H9 (cell line): ENCODE data around the gene CFAP161. TPM values are rescaled to one million over a fixed set of nuclear protein-coding genes. Genes with fewer than 3 reads are reported as not detected.

Experiments
- DNase-seq: peaks from one replicate; pipeline ENCODE4 v3.0.0-alpha.2; 2017
- H2AFZ ChIP-seq: one replicate; pipeline ENCODE4 v1.6.1; 2013; ENCODE audit warnings: mild to moderate bottlenecking, low read length, control low read depth, moderate library complexity
- H2AK5ac ChIP-seq: 2 replicates; pipeline ENCODE4 v1.6.1; 2013; ENCODE audit warnings: low read length, control low read depth, mixed read lengths; ENCODE audit not compliant: insufficient read length
- H2BK120ac ChIP-seq: one replicate; pipeline ENCODE4 v1.6.1; 2013; ENCODE audit warnings: low read depth, mild to moderate bottlenecking, low read length, control low read depth, inconsistent platforms; ENCODE audit not compliant: poor library complexity, severe bottlenecking
- H2BK12ac ChIP-seq: 2 replicates; pipeline ENCODE4 v1.6.1; 2013; ENCODE audit warnings: low read length, control low read depth, mixed read lengths, low read depth; ENCODE audit not compliant: insufficient read length
- H2BK15ac ChIP-seq: 2 replicates; pipeline ENCODE4 v1.6.1; 2013; ENCODE audit warnings: low read depth, low read length, control low read depth
- H2BK20ac ChIP-seq: one replicate; pipeline ENCODE4 v1.6.1; 2013; ENCODE audit warnings: low read depth, mild to moderate bottlenecking, low read length, control low read depth, inconsistent platforms; ENCODE audit not compliant: poor library complexity, severe bottlenecking
- H2BK5ac ChIP-seq: 2 replicates; pipeline ENCODE4 v1.6.1; 2013; ENCODE audit warnings: low read length, control low read depth, mixed read lengths; ENCODE audit not compliant: insufficient read length
- H3K14ac ChIP-seq: 2 replicates; pipeline ENCODE4 v1.6.1; 2013; ENCODE audit warnings: low read length, control low read depth; ENCODE audit not compliant: insufficient read depth
- H3K18ac ChIP-seq: 2 replicates; pipeline ENCODE4 v1.6.1; 2013; ENCODE audit warnings: low read depth, mild to moderate bottlenecking, mixed read lengths, low read length, control low read depth; ENCODE audit not compliant: insufficient read length
- H3K23ac ChIP-seq: 2 replicates; pipeline ENCODE4 v1.6.1; 2013; ENCODE audit warnings: low read length, control low read depth, mixed read lengths, low read depth; ENCODE audit not compliant: insufficient read length
- H3K23me2 ChIP-seq: 2 replicates; pipeline ENCODE4 v1.6.1; 2013; ENCODE audit warnings: low read depth, mild to moderate bottlenecking, mixed read lengths, low read length, control low read depth; ENCODE audit not compliant: insufficient read length, poor library complexity, severe bottlenecking
- H3K27ac ChIP-seq: 2 replicates; pipeline ENCODE4 v1.5.1; 2013; ENCODE audit warnings: low read length, control low read depth, mixed read lengths, low read depth; ENCODE audit not compliant: insufficient read length
- H3K27me3 ChIP-seq: 2 replicates; pipeline ENCODE4 v1.6.1; 2013; ENCODE audit warnings: low read length, control low read depth, inconsistent platforms; ENCODE audit not compliant: insufficient read depth
- H3K4ac ChIP-seq: 2 replicates; pipeline ENCODE4 v1.6.1; 2013; ENCODE audit warnings: low read depth, mild to moderate bottlenecking, control low read depth, inconsistent platforms, low read length, moderate library complexity
- H3K4me1 ChIP-seq: 2 replicates; pipeline ENCODE4 v1.6.1; 2013; ENCODE audit warnings: low read length, control low read depth, inconsistent platforms; ENCODE audit not compliant: insufficient read depth
- H3K4me2 ChIP-seq: 2 replicates; pipeline ENCODE4 v1.6.1; 2013; ENCODE audit warnings: low read length, control low read depth, mixed read lengths; ENCODE audit not compliant: insufficient read length, insufficient read depth
- H3K56ac ChIP-seq: 2 replicates; pipeline ENCODE4 v1.6.1; 2013; ENCODE audit warnings: low read depth, mild to moderate bottlenecking, mixed read lengths, low read length, control low read depth; ENCODE audit not compliant: insufficient read length
- H3K79me1 ChIP-seq: 2 replicates; pipeline ENCODE4 v1.6.1; 2013; ENCODE audit warnings: low read depth, mild to moderate bottlenecking, moderate library complexity, low read length, control low read depth, inconsistent platforms; ENCODE audit not compliant: insufficient read depth, poor library complexity, severe bottlenecking
- H3K79me2 ChIP-seq: 2 replicates; pipeline ENCODE4 v1.6.1; 2013; ENCODE audit warnings: low read length, control low read depth, inconsistent platforms; ENCODE audit not compliant: insufficient read depth
- H3K9ac ChIP-seq: 2 replicates; pipeline ENCODE4 v1.6.1; 2013; ENCODE audit warnings: low read length, control low read depth, mixed read lengths; ENCODE audit not compliant: insufficient read length; ENCODE audit errors: extremely low read depth
- H3K9me3 ChIP-seq: one replicate; pipeline ENCODE4 v1.6.1; 2013; ENCODE audit warnings: low read depth, low read length, inconsistent platforms; ENCODE audit not compliant: control insufficient read depth
- H3T11ph ChIP-seq: one replicate; pipeline ENCODE4 v1.6.1; 2013; ENCODE audit warnings: mild to moderate bottlenecking, low read length, control low read depth, inconsistent platforms
- H4K20me1 ChIP-seq: one replicate; pipeline ENCODE4 v1.6.1; 2013; ENCODE audit not compliant: control insufficient read depth, insufficient read length, insufficient read depth
- H4K5ac ChIP-seq: 2 replicates; pipeline ENCODE4 v1.6.1; 2013; ENCODE audit warnings: low read depth, mild to moderate bottlenecking, mixed read lengths, low read length, control low read depth; ENCODE audit not compliant: insufficient read length
- H4K8ac ChIP-seq: replicated peaks from 2 replicates; pipeline ENCODE4 v1.6.1; 2013; ENCODE audit warnings: low read length, control low read depth, mixed read lengths, low read depth; ENCODE audit not compliant: insufficient read length
- H4K91ac ChIP-seq: 2 replicates; pipeline ENCODE4 v1.6.1; 2013; ENCODE audit warnings: low read depth, mild to moderate bottlenecking, moderate library complexity, mixed read lengths, low read length, control low read depth; ENCODE audit not compliant: insufficient read length
- H3K27ac Mint-ChIP-seq, 3 experiments: 2 replicates in 2 of 3; 3 replicates in 1 of 3; pipeline ENCODE4 v1.8.0; 2020 to 2021; ENCODE audit warnings: mixed read lengths in 3 of 3, mild to moderate bottlenecking in 1 of 3, moderate library complexity in 1 of 3
- H3K27me3 Mint-ChIP-seq: 2 replicates; pipeline ENCODE4 v1.8.0; 2021; ENCODE audit warnings: low read depth, mild to moderate bottlenecking, moderate library complexity, mixed read lengths
- H3K36me3 Mint-ChIP-seq, 3 experiments: 2 replicates in 2 of 3; 3 replicates in 1 of 3; pipeline ENCODE4 v1.8.0; 2020 to 2021; ENCODE audit warnings: low read depth in 3 of 3, mixed read lengths in 3 of 3; ENCODE audit not compliant: insufficient read depth in 1 of 3
- H3K4me1 Mint-ChIP-seq, 2 experiments: 2 replicates each; pipeline ENCODE4 v1.8.0; 2020; ENCODE audit warnings: mixed read lengths in 2 of 2
- H3K4me3 Mint-ChIP-seq, 2 experiments: 2 replicates in 1 of 2; 3 replicates in 1 of 2; pipeline ENCODE4 v1.8.0; 2020 to 2021; ENCODE audit warnings: mild to moderate bottlenecking in 2 of 2, mixed read lengths in 2 of 2, moderate library complexity in 1 of 2
- H3K9me3 Mint-ChIP-seq, 2 experiments: 2 replicates in 1 of 2; 3 replicates in 1 of 2; pipeline ENCODE4 v1.8.0; 2020; ENCODE audit warnings: mild to moderate bottlenecking in 2 of 2, mixed read lengths in 2 of 2, moderate library complexity in 1 of 2
- WGBS: extraction: QIAGEN DNeasy Blood & Tissue Kit; methylation state at CpG from one replicate; pipeline ENCODE4 v1.1.7; 2013; ENCODE audit warnings: missing lambda C conversion rate, low lambda C conversion rate, mixed read lengths; ENCODE audit not compliant: insufficient read length; ENCODE audit errors: extremely low coverage; 5-methylcytosine and 5-hydroxymethylcytosine counted together
- total RNA-seq: library from RNA; stranded (reverse); gene quantifications from 2 replicates; pipeline ENCODE4 v1.2.1, GENCODE V29; 2021
- TF ChIP-seq, protein P1 (sequence below): fragments of 200-600 bp; sonication (generic); conservative IDR thresholded peaks from 3 replicates; pipeline ENCODE4 v1.8.0; 2021; ENCODE audit warnings: antibody characterized with exemption, mild to moderate bottlenecking

The CFAP161 gene
- total RNA-seq, 1 experiment from 2014 or later = 0.24 TPM

DNA sequence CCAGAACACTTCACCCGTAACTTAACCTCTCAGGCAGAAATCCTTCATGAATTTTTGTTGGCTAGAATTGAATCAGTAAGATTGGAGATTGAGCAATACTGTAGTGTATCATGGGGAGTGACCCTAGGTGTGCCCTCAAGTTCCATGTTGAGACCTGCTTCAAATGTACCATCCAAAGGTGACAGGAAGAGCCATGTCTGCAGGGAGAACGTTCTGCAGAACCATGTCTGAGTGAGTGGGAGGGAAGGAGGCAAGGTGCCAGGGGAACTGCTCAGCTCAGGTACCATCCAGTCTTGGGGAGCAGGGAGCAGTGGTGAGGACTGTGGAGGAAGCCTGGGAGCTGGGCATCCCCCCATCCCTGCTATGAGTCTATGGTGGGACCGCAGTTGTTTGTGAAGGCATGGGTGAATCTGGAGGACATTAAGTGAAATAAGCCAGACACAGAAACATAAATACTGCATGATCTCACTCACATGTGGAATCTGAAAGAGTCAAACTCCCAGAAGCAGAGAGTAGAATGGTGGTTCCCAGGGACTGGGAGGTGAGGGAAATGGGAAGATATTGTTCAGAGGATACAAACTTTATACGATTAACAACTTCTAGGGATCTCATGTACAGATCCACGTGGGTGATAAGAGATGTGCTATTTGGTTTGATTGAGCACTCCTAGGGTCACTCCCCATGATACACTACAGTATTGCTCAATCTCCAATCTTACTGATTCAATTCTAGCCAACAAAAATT lies 23.3 kb downstream of the CFAP161 start:
- Histone ChIP-seq H4K5ac (no peak overlapping the region), H3K27me3 (no peaks in the 10 kb centered on the region), H3K4me2 (no peak overlapping the region), H3K56ac (no peak overlapping the region), H4K91ac (no peak overlapping the region), H4K20me1 (no peaks in the 10 kb centered on the region), H3K23me2 (no peaks in the 10 kb centered on the region), H3K18ac (no peak overlapping the region), H3K9me3 (no peaks in the 10 kb centered on the region), H3K14ac (no peak overlapping the region), H3K79me2 (no peaks in the 10 kb centered on the region), H3K9ac (no peak overlapping the region), H2BK20ac (no peak overlapping the region), H2AFZ (no peak overlapping the region), H2AK5ac (no peak overlapping the region), H2BK12ac (no peak overlapping the region), H3K4ac (no peak overlapping the region), H3K4me1 (no peaks in the 10 kb centered on the region), H2BK120ac (no peak overlapping the region), H2BK15ac (no peak overlapping the region), H3K79me1 (no peaks in the 10 kb centered on the region), H2BK5ac (no peak overlapping the region), H3T11ph (no peak overlapping the region), H3K23ac (no peak overlapping the region), H4K8ac (no peak overlapping the region), H3K27ac (no peak overlapping the region)
- no peaks in the 10 kb centered on the region; a peak in 1 of 7 replicates for H3K36me3 Mint-ChIP-seq
- peaks cover 21% of the 10 kb centered on the region for H3K27me3 Mint-ChIP-seq
- no peak for DNase-seq
- no peaks in the 10 kb centered on the region for H3K4me1 Mint-ChIP-seq
- no peaks in the 10 kb centered on the region for H3K9me3 Mint-ChIP-seq
- H3K4me3 Mint-ChIP-seq = no peak overlapping the region
- TF ChIP-seq, protein P1, sequence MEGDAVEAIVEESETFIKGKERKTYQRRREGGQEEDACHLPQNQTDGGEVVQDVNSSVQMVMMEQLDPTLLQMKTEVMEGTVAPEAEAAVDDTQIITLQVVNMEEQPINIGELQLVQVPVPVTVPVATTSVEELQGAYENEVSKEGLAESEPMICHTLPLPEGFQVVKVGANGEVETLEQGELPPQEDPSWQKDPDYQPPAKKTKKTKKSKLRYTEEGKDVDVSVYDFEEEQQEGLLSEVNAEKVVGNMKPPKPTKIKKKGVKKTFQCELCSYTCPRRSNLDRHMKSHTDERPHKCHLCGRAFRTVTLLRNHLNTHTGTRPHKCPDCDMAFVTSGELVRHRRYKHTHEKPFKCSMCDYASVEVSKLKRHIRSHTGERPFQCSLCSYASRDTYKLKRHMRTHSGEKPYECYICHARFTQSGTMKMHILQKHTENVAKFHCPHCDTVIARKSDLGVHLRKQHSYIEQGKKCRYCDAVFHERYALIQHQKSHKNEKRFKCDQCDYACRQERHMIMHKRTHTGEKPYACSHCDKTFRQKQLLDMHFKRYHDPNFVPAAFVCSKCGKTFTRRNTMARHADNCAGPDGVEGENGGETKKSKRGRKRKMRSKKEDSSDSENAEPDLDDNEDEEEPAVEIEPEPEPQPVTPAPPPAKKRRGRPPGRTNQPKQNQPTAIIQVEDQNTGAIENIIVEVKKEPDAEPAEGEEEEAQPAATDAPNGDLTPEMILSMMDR = no peak
- H3K27ac Mint-ChIP-seq = no peak overlapping the region
- WGBS = no CpG with 5 or more reads among the region's 5 CpGs
